Upper lobe of right lung (tissue), 1 donor: ENCODE measurements around the gene PLEKHA5. TPM values are rescaled to one million over a fixed set of nuclear protein-coding genes. Genes with fewer than 3 reads are reported as not detected.
"Not testable (repeated sequence)": the region's sequence is repeated elsewhere in the genome, so short reads cannot be mapped to it uniquely, and the experiment has no call there.

ENCODE experiments used
- ATAC-seq: fragments of 200-7000 bp; cut with Tn5 transposase; one replicate; pipeline ENCODE4 v1.9.1; 2020; ENCODE audit warnings: mild to moderate bottlenecking, moderate library complexity
- DNase-seq: peaks from one replicate; pipeline ENCODE4 v3.0.0-alpha.2; 2020
- H3K27ac ChIP-seq: fragments of 200-600 bp; one replicate; pipeline ENCODE4 v1.8.0; 2022
- H3K27me3 ChIP-seq: fragments of 200-600 bp; one replicate; pipeline ENCODE4 v1.8.0; 2022; ENCODE audit warnings: mild to moderate bottlenecking
- H3K36me3 ChIP-seq: fragments of 200-600 bp; one replicate; pipeline ENCODE4 v1.8.0; 2022
- H3K4me1 ChIP-seq: fragments of 200-600 bp; one replicate; pipeline ENCODE4 v1.8.0; 2022
- H3K4me3 ChIP-seq: fragments of 200-600 bp; one replicate; pipeline ENCODE4 v1.8.0; 2022; ENCODE audit warnings: mild to moderate bottlenecking
- H3K9me3 ChIP-seq: fragments of 200-600 bp; one replicate; pipeline ENCODE4 v1.8.0; 2022
- intact Hi-C: fragments of 100-400 bp; cut with DNase I; formaldehyde crosslinking; loops from one replicate; pipeline ENCODE4 v1.11.0; 2022
- total RNA-seq: library from RNA; stranded (reverse); fragmentation: NEBNext Ultra II Directional; extraction: Animal tissue kit (Norgen Biotek cat#: 25700); gene quantifications from one replicate; pipeline ENCODE4 v1.2.1, GENCODE V29; 2021
- TF ChIP-seq, protein P1 (sequence below): fragments of 200-600 bp; IDR thresholded peaks from one replicate; pipeline ENCODE4 v1.8.0; 2022; ENCODE audit warnings: antibody characterized with exemption
- donor health status: DM: no; HTN: yes; CAD: no; lungs with severe emphysema.

Gene PLEKHA5
- total RNA-seq, 1 donor from 2014 or later: 30.2 TPM

DNA sequence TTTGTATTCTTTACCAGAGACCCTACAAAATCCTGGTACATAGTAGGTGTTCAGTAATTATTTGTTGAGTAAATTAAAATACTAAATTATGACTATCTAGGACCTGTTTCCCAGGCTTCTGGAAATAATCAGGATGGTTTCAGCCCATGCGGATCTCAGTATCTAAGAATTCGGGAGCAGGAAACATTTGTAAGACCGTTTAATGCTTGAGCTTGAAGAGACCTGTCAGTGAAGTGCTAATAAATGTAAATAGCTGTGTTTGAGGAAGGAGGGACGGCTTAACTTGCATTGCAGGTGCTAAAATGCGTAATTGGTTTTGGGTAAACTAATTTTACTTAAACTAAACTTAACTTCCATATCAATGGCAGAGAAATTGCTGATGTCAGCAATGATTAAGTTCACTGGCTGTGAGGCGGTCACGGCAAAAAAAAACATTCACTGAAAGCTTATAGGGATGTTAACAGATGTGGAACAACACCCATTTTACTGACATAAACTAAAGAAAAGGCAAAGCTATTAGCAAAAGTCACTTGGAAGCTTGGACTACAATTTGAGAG, 281.2 kb downstream of the PLEKHA5 start:
- no peaks in the 10 kb centered on the region for H3K27me3 ChIP-seq
- no peak overlapping the region for H3K27ac ChIP-seq
- no peak overlapping the region for H3K4me3 ChIP-seq
- no peak for DNase-seq
- intact Hi-C loops: no loop called here
- H3K36me3 ChIP-seq: no peaks in the 10 kb centered on the region
- H3K9me3 ChIP-seq: no peaks in the 10 kb centered on the region
- peaks cover 7% of the 10 kb centered on the region for H3K4me1 ChIP-seq
- ATAC-seq: no peak
- TF ChIP-seq, protein P1, sequence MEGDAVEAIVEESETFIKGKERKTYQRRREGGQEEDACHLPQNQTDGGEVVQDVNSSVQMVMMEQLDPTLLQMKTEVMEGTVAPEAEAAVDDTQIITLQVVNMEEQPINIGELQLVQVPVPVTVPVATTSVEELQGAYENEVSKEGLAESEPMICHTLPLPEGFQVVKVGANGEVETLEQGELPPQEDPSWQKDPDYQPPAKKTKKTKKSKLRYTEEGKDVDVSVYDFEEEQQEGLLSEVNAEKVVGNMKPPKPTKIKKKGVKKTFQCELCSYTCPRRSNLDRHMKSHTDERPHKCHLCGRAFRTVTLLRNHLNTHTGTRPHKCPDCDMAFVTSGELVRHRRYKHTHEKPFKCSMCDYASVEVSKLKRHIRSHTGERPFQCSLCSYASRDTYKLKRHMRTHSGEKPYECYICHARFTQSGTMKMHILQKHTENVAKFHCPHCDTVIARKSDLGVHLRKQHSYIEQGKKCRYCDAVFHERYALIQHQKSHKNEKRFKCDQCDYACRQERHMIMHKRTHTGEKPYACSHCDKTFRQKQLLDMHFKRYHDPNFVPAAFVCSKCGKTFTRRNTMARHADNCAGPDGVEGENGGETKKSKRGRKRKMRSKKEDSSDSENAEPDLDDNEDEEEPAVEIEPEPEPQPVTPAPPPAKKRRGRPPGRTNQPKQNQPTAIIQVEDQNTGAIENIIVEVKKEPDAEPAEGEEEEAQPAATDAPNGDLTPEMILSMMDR: no peak

DNA sequence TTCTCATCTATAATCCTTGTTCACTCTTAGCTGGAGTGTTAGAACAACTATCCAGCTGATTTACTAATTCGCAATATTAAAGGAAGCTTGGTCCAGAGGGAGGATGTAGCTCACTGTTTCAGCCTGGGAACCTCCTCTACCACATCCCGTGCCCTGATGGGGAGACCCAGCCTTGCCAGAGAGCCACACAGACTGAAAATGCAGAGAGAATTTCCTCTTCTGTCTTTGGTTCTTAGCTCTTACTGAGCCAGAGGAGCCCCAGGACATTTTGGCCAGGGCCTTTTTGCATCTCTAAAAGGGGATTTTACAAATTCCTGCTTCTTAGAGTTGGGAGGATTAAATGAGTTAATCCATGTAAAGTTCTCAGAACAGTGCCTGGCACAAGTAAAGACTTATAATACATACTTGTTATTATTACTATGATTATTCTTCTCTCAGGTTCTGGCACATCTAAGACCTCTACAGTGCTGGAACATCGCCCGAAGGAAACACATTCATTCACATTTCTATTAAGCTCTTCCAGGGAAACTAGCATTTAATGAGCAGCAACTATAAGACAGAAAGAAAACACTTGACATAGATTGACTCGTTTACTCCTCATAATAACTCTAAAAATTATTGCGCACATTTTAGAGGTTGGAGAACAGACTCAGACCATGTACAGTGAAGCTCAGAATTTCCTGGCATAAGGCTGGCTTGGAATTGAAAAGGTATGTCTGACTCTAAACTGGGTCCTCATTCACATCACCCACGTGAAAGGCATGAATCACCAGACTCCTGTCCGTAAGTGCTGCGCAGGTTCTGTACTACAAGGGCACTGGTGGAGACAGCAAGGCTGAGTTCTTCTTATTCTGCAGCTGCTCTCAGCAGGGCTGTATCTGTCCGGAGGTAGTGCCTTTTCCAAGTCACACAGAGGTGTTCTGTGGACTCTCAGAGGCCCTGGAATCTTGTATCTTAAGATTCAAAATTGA, 282.0 kb downstream of the PLEKHA5 start:
- Histone ChIP-seq H3K27me3 (no peaks in the 10 kb centered on the region), H3K36me3 (no peaks in the 10 kb centered on the region), H3K27ac (no peak overlapping the region), H3K4me3 (no peak overlapping the region), H3K9me3 (no peaks in the 10 kb centered on the region), H3K4me1 (peaks cover 7% of the 10 kb centered on the region)
- DNase-seq (no peak), ATAC-seq (no peak)
- TF ChIP-seq, protein P1: no peak
- intact Hi-C loops: no loop called here

DNA sequence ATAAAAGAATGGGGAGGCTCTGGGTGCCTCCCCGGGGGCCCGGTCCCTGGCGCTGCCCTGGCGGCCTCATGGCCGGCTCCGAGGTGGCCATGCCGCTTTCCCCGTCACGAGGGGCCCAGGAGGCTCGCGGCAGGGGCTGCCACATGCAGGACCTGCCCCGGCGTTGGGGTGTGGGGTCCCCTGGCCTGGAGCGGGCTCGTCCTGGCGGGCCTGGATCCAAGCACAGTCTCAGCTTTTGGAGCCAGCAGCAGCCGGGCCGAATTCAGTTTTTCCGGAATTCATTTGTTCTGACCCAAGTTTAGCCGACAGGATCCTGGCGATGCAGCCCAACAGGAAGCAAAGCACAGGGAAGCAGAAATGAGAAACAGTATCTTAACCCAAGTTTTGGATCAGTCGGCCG, 283.3 kb downstream of the PLEKHA5 start:
- Histone ChIP-seq H3K27ac (no peak overlapping the region), H3K27me3 (no peaks in the 10 kb centered on the region), H3K4me1 (peaks cover 7% of the 10 kb centered on the region), H3K9me3 (no peaks in the 10 kb centered on the region), H3K4me3 (no peak overlapping the region), H3K36me3 (no peaks in the 10 kb centered on the region)
- DNase-seq (no peak), ATAC-seq (no peak)
- TF ChIP-seq, protein P1: no peak
- intact Hi-C loops: no loop called here

DNA sequence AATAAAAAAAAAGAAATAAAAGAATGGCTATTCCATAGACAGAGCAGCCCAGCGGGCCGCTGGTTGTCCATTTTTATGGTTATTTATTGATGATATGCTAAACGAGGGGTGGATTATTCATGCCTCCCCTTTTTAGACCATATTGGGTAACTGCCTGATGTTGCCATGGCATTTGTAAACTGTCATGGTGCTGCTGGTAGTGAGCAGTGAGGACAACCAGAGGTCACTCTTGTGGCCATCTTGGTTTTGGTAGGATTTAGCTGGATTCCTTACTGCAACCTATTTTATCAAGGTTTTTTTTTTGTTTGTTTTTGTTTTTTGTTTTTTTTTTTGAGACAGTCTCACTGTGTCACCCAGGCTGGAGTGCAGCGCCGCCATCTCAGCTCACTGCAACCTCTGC, 284.0 kb downstream of the PLEKHA5 start:
- ATAC-seq, H3K4me3 ChIP-seq, H3K4me1 ChIP-seq, H3K27me3 ChIP-seq, intact Hi-C loops, H3K9me3 ChIP-seq, DNase-seq, H3K36me3 ChIP-seq, H3K27ac ChIP-seq: not testable (repeated sequence)

DNA sequence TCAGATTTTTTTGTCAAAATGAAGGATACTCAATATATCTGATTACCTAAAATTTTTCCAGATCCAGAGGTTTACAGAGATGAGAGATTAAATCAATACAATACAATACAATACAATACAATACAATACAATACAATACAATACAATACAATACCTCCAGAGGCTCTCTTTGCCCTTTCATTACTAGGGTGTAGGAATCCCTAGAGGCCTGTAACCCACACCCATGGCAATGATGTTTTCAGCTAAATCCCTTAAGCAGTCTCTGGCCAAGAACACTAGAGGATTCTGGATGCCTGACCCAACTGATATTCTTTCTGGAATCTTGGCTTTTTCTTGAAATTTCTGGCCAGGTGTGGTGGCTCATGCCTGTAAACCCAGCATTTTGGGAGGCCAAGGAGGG, 286.0 kb downstream of the PLEKHA5 start:
- Histone ChIP-seq H3K27ac (no peak overlapping the region), H3K9me3 (no peaks in the 10 kb centered on the region), H3K4me3 (no peak overlapping the region), H3K4me1 (peaks cover 2% of the 10 kb centered on the region), H3K36me3 (no peaks in the 10 kb centered on the region), H3K27me3 (no peaks in the 10 kb centered on the region)
- TF ChIP-seq, protein P1: no peak
- intact Hi-C loops: no loop called here
- no peak for DNase-seq
- no peak for ATAC-seq

DNA sequence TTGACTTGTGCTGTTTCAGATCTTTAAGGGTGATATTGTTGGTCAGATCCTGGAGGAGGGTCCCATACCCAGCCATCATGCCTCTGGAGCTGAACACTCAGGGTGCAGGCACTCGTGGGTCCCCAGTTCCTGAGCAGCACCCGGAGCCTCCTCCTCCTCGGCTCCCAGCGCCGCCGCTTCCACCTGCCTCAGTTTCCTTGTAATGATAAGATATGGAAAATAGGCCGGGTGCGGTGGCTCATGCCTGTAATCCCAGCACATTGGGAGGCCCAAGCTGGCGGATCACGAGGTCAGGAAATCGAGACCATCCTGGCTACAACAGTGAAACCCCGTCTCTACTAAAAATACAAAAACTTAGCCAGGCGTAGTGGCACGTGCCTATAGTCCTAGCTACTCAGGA, 289.6 kb downstream of the PLEKHA5 start:
- no peak overlapping the region for H3K27ac ChIP-seq
- DNase-seq: no peak
- no peak overlapping the region for H3K4me3 ChIP-seq
- intact Hi-C loops: no loop called here
- ATAC-seq: no peak
- TF ChIP-seq, protein P1: no peak
- no peaks in the 10 kb centered on the region for H3K9me3 ChIP-seq
- no peaks in the 10 kb centered on the region for H3K4me1 ChIP-seq
- no peaks in the 10 kb centered on the region for H3K27me3 ChIP-seq
- no peaks in the 10 kb centered on the region for H3K36me3 ChIP-seq
